ENCODE measurements around the gene SEMA3C.

Gene SEMA3C

DNA sequence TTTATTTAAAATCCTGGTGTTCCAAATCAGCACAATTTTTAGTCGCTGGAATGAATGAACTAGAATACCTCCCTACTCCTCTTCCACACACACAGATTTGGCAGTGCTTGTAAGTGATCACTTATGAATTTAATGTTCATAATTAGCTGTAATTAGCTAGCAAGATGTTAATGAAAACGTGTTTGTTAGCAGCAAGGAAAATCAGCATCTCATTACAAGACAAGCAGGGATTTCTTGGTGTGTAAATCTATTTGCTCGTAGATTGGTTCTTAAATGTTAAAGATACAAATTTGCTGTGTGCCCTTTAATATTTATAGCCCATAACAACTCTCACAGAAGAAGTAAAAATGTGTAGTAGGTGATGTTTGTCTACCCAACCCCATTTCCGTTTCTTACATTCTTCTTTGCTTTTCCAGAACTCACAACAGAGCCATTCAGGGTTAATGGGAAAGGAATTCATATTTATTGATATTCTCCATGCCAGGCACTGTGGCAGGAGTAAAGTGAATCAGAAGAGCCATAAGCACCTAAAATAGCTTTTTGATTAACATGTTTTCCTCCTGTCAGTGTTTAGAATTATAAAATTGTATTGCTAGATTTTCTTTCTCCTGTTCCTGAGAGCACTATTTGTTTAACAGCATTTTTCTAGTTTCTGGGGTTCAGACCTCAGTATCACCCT lies 49.6 kb downstream of the SEMA3C start:
- Histone ChIP-seq H2AFZ (ENCODE audit: low read length) (no peak overlapping the region), H3K27me3 (ENCODE audit: insufficient read depth, low read length, poor library complexity, severe bottlenecking) (no peaks in the 10 kb centered on the region), H4K20me1 (ENCODE audit: insufficient read depth, low read length, poor library complexity, severe bottlenecking) (no peaks in the 10 kb centered on the region), H3K4me1 (ENCODE audit: insufficient read depth, low read length, poor library complexity, severe bottlenecking) (no peaks in the 10 kb centered on the region), H3K36me3 (ENCODE audit: insufficient read depth, low read length) (no peaks in the 10 kb centered on the region), H3K9me2 (replicated peaks; ENCODE audit: low read depth, low read length) (no peaks in the 10 kb centered on the region), H3K9ac (ENCODE audit: low read depth, low read length, poor library complexity, severe bottlenecking) (no peak overlapping the region), H3F3A (ENCODE audit: low read depth) (no peaks in the 10 kb centered on the region), H3K9me3 (ENCODE audit: insufficient read depth, low read depth, low read length) (no peaks in the 10 kb centered on the region), H3K4me2 (ENCODE audit: low read depth, low read length, poor library complexity, severe bottlenecking) (no peak overlapping the region), H3K79me2 (ENCODE audit: insufficient read depth, low read length) (no peaks in the 10 kb centered on the region), H3K4me3 (ENCODE audit: low read length, poor library complexity, severe bottlenecking) (no peak overlapping the region)
- TF ChIP-seq CTCF (conservative IDR thresholded peaks at IDR 0.05; ENCODE audit: low read length) = no peak
- TF ChIP-seq EZH2phosphoT487 (IDR thresholded peaks at IDR 0.05; ENCODE audit: borderline replicate concordance) = no peak

GRCh38 chr7:80868566-80868965 lies 50.3 kb downstream of the SEMA3C start:
- H3K9me3 ChIP-seq (ENCODE audit: insufficient read depth, low read depth, low read length) = no peaks in the 10 kb centered on the region
- H3K9ac ChIP-seq (ENCODE audit: low read depth, low read length, poor library complexity, severe bottlenecking) = no peak overlapping the region
- no peaks in the 10 kb centered on the region for H3F3A ChIP-seq (ENCODE audit: low read depth)
- H4K20me1 ChIP-seq (ENCODE audit: insufficient read depth, low read length, poor library complexity, severe bottlenecking) = no peaks in the 10 kb centered on the region
- H3K4me2 ChIP-seq (ENCODE audit: low read depth, low read length, poor library complexity, severe bottlenecking) = no peak overlapping the region
- TF ChIP-seq EZH2phosphoT487 (IDR thresholded peaks at IDR 0.05; ENCODE audit: borderline replicate concordance) (no peak), CTCF (conservative IDR thresholded peaks at IDR 0.05; ENCODE audit: low read length) (no peak)
- H3K79me2 ChIP-seq (ENCODE audit: insufficient read depth, low read length) = no peaks in the 10 kb centered on the region
- no peaks in the 10 kb centered on the region for H3K27me3 ChIP-seq (ENCODE audit: insufficient read depth, low read length, poor library complexity, severe bottlenecking)
- H3K4me3 ChIP-seq (ENCODE audit: low read length, poor library complexity, severe bottlenecking) = no peak overlapping the region
- no peaks in the 10 kb centered on the region for H3K36me3 ChIP-seq (ENCODE audit: insufficient read depth, low read length)
- no peaks in the 10 kb centered on the region for H3K9me2 ChIP-seq (replicated peaks; ENCODE audit: low read depth, low read length)
- H3K4me1 ChIP-seq (ENCODE audit: insufficient read depth, low read length, poor library complexity, severe bottlenecking) = no peaks in the 10 kb centered on the region
- H2AFZ ChIP-seq (ENCODE audit: low read length) = no peak overlapping the region

- no peak overlapping the region for H3K9ac ChIP-seq (ENCODE audit: low read depth, low read length, poor library complexity, severe bottlenecking)
- H3K9me3 ChIP-seq (ENCODE audit: insufficient read depth, low read depth, low read length) = no peaks in the 10 kb centered on the region
- H3K9me2 ChIP-seq (replicated peaks; ENCODE audit: low read depth, low read length) = no peaks in the 10 kb centered on the region
- no peaks in the 10 kb centered on the region for H4K20me1 ChIP-seq (ENCODE audit: insufficient read depth, low read length, poor library complexity, severe bottlenecking)
- no peak for TF ChIP-seq EZH2phosphoT487 (IDR thresholded peaks at IDR 0.05; ENCODE audit: borderline replicate concordance)
- no peak for TF ChIP-seq CTCF (conservative IDR thresholded peaks at IDR 0.05; ENCODE audit: low read length)
- H3K4me3 ChIP-seq (ENCODE audit: low read length, poor library complexity, severe bottlenecking) = no peak overlapping the region
- no peaks in the 10 kb centered on the region for H3K4me1 ChIP-seq (ENCODE audit: insufficient read depth, low read length, poor library complexity, severe bottlenecking)
- H3K4me2 ChIP-seq (ENCODE audit: low read depth, low read length, poor library complexity, severe bottlenecking) = no peak overlapping the region
- H3K27me3 ChIP-seq (ENCODE audit: insufficient read depth, low read length, poor library complexity, severe bottlenecking) = no peaks in the 10 kb centered on the region
- H2AFZ ChIP-seq (ENCODE audit: low read length) = no peak overlapping the region
- H3K36me3 ChIP-seq (ENCODE audit: insufficient read depth, low read length) = no peaks in the 10 kb centered on the region
- no peaks in the 10 kb centered on the region for H3K79me2 ChIP-seq (ENCODE audit: insufficient read depth, low read length)
- H3F3A ChIP-seq (ENCODE audit: low read depth) = no peaks in the 10 kb centered on the region
Observed at GRCh38 chr7:80860554-80860953, 58.3 kb downstream of the SEMA3C start.

All from Loucy (cell line).